B cell (primary cell): ENCODE results near the gene ADAMTS18. TPM values are rescaled to one million over a fixed set of nuclear protein-coding genes. Genes with fewer than 3 reads are reported as not detected.

ENCODE experiments used
- ATAC-seq: fragments of 200-7000 bp; cut with Tn5 transposase; one replicate; pipeline ENCODE4 v1.10.0; 2021; ENCODE audit warnings: low read depth, mild to moderate bottlenecking, moderate number of reproducible peaks, moderate library complexity
- CTCF ChIA-PET: fragments of 350-600 bp; sonication (Branson Sonifier 250); formaldehyde crosslinking; loops from one replicate; lab custom pipeline; 2021; ENCODE audit warnings: antibody characterized with exemption, inconsistent platforms; lab: Charles Lee
- POLR2A ChIA-PET: fragments of 350-600 bp; sonication (Branson Sonifier 250); formaldehyde crosslinking; loops from one replicate; lab custom pipeline; 2021; ENCODE audit warnings: antibody characterized with exemption; lab: Charles Lee
- DNase-seq: peaks from one replicate; pipeline ENCODE4 v3.0.0; 2013
- H2AFZ ChIP-seq: 2 replicates; pipeline ENCODE4 v1.6.1; 2012; ENCODE audit warnings: mild to moderate bottlenecking, low read depth, low read length; ENCODE audit not compliant: insufficient read depth, poor library complexity, severe bottlenecking
- H3K27ac ChIP-seq, 2 donors: 1 replicate in 1 of 2; 2 replicates in 1 of 2; pipeline ENCODE4 v1.5.1; 2012 to 2013; ENCODE audit warnings: low read length in 2 of 2, mild to moderate bottlenecking in 2 of 2, moderate library complexity in 1 of 2
- H3K27me3 ChIP-seq, 4 experiments: fragments of 200-600 bp in 1 of 4; sonication (generic) in 1 of 4; replicated peaks in 1 of 4; 1 replicate in 2 of 4; 2 replicates in 2 of 4; pipeline versions ENCODE4 v1.6.1 to v1.7.0; 2013 to 2016; ENCODE audit warnings: low read length in 3 of 4, mild to moderate bottlenecking in 2 of 4, mixed read lengths in 1 of 4, moderate library complexity in 1 of 4; ENCODE audit not compliant: insufficient read depth in 4 of 4, control insufficient read depth in 3 of 4; ENCODE audit errors: control extremely low read depth in 1 of 4
- H3K36me3 ChIP-seq, 2 experiments: replicated peaks in 1 of 2; 1 replicate in 1 of 2; 2 replicates in 1 of 2; pipeline versions ENCODE4 v1.6.1 to v1.7.1; 2013; ENCODE audit warnings: low read length in 1 of 2; ENCODE audit not compliant: insufficient read depth in 2 of 2, control insufficient read depth in 1 of 2; ENCODE audit errors: control extremely low read depth in 1 of 2, extremely low read depth in 1 of 2
- H3K4me1 ChIP-seq, 2 donors: fragments of 200-600 bp in 1 of 2; sonication (generic) in 1 of 2; 1 replicate in 1 of 2; 2 replicates in 1 of 2; pipeline versions ENCODE4 v1.5.1 to v1.6.1; 2013 to 2017; ENCODE audit warnings: low read length in 2 of 2; ENCODE audit not compliant: control insufficient read depth in 2 of 2, insufficient read depth in 2 of 2
- H3K4me2 ChIP-seq: replicated peaks from 2 replicates; pipeline ENCODE3; 2012; ENCODE audit warnings: mild to moderate bottlenecking, low read depth, low read length; ENCODE audit not compliant: poor library complexity, severe bottlenecking
- H3K4me3 ChIP-seq, 5 experiments: fragments of 200-600 bp in 1 of 5; sonication (generic) in 1 of 5; 1 replicate in 3 of 5; 2 replicates in 2 of 5; pipeline versions ENCODE4 v1.5.1 to v1.7.0; 2011 to 2016; ENCODE audit warnings: low read length in 4 of 5, mild to moderate bottlenecking in 4 of 5, low read depth in 2 of 5, control low read depth in 1 of 5, moderate library complexity in 1 of 5; ENCODE audit not compliant: insufficient read depth in 1 of 5; ENCODE audit errors: control extremely low read depth in 1 of 5, extremely low read depth in 1 of 5
- H3K79me2 ChIP-seq: fragments of 200-600 bp; sonication (generic); one replicate; pipeline ENCODE4 v1.6.0; 2016; ENCODE audit warnings: low read length; ENCODE audit not compliant: control insufficient read depth, insufficient read depth
- H3K9ac ChIP-seq: fragments of 200-600 bp; sonication (generic); 2 replicates; pipeline ENCODE4 v1.6.1; 2017; ENCODE audit warnings: mild to moderate bottlenecking, low read length, moderate library complexity
- H3K9me3 ChIP-seq, 3 donors: one replicate each; pipeline versions ENCODE4 v1.6.1 to v1.7.1; 2013; ENCODE audit warnings: low read length in 2 of 3; ENCODE audit not compliant: control insufficient read depth in 2 of 3, insufficient read depth in 1 of 3; ENCODE audit errors: control extremely low read depth in 1 of 3
- H4K20me1 ChIP-seq: 2 replicates; pipeline ENCODE4 v1.6.0; 2012; ENCODE audit warnings: mild to moderate bottlenecking, low read length; ENCODE audit not compliant: insufficient read depth, control insufficient read depth, poor library complexity, severe bottlenecking
- H3K27ac Mint-ChIP-seq: one replicate; pipeline ENCODE4 v1.8.0; 2021; ENCODE audit warnings: mixed read lengths
- H3K27me3 Mint-ChIP-seq: one replicate; pipeline ENCODE4 v1.8.0; 2021; ENCODE audit warnings: mixed read lengths
- H3K4me1 Mint-ChIP-seq: one replicate; pipeline ENCODE4 v1.8.0; 2021; ENCODE audit warnings: mixed read lengths
- H3K4me3 Mint-ChIP-seq: one replicate; pipeline ENCODE4 v1.8.0; 2021; ENCODE audit warnings: mixed read lengths
- H3K9me3 Mint-ChIP-seq: one replicate; pipeline ENCODE4 v1.8.0; 2022; ENCODE audit warnings: mixed read lengths; ENCODE audit not compliant: insufficient read depth
- EZH2 ChIP-seq: IDR thresholded peaks from 2 replicates; pipeline ENCODE4 v1.6.1; 2012; ENCODE audit warnings: borderline replicate concordance, low read depth, mild to moderate bottlenecking, moderate library complexity, low read length; ENCODE audit not compliant: insufficient read depth, poor library complexity, severe bottlenecking
- WGBS: methylation state at CpG from one replicate; pipeline ENCODE4 v1.1.5; 2013; ENCODE audit warnings: missing lambda C conversion rate; ENCODE audit not compliant: insufficient coverage; 5-methylcytosine and 5-hydroxymethylcytosine counted together
- intact Hi-C: fragments of 100-400 bp; cut with micrococcal nuclease; formaldehyde crosslinking; loops from one replicate; pipeline ENCODE4 v1.10.0; 2022
- polyA plus RNA-seq: library from polyadenylated mRNA; depleted of rRNA; stranded (reverse); fragments of >200 nt; gene quantifications from 2 replicates; pipeline ENCODE4 v1.2.3, GENCODE V29; 2012
- total RNA-seq, 2 donors: library from RNA; stranded (reverse); fragments of 120-200 nt in 1 of 2; gene quantifications; 1 replicate in 1 of 2; 2 replicates in 1 of 2; pipeline versions ENCODE4 v1.2.3 to v1.2.4, GENCODE V29; 2013 to 2022
- TF ChIP-seq, protein P1 (sequence below): fragments of 200-600 bp; IDR thresholded peaks from one replicate; pipeline ENCODE4 v1.8.0; 2022; ENCODE audit warnings: antibody characterized with exemption, mild to moderate bottlenecking

The ADAMTS18 gene
- total and polyA plus RNA-seq, 2 donors (not counting 1 experiment from before 2014, with no cell fraction given) = not detected

GRCh38 chr16:77353587-77354263 is 81.1 kb downstream of the ADAMTS18 start:
- ATAC-seq = no peak

DNA sequence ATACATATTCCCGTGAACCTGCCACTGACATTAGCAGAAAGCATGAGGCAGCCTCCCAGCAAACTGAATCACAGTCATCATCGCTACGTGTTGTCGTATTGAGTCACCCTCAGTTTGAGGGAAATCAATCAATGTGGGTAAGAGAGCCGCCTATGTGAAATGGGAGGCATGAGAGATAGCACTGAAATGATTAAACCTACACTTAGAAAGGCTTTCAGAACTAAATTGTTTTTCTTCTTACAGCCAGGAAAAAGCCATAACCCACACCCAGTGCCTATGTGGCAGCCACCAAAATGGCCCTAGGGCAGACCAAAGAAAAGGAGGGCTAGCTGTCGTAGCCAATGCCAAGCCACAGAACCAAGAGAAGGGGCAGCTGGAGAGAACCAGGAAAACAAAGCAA is 90.5 kb downstream of the ADAMTS18 start:
- H3K27ac ChIP-seq = no peak overlapping the region
- Mint-ChIP-seq H3K27ac (no peak overlapping the region), H3K27me3 (peaks cover 16% of the 10 kb centered on the region), H3K9me3 (no peaks in the 10 kb centered on the region), H3K4me3 (no peak overlapping the region), H3K4me1 (no peaks in the 10 kb centered on the region)
- POLR2A ChIA-PET = no interaction called here
- H3K4me2 ChIP-seq = no peak overlapping the region
- H3K36me3 ChIP-seq = no peaks in the 10 kb centered on the region
- no peak overlapping the region for H3K4me3 ChIP-seq
- intact Hi-C loops = no loop called here
- CTCF ChIA-PET = no interaction called here
- 100% methylated on average over 2 of the region's 6 CpGs for WGBS
- no peaks in the 10 kb centered on the region for H3K4me1 ChIP-seq
- H2AFZ ChIP-seq = no peak overlapping the region
- H3K79me2 ChIP-seq = no peaks in the 10 kb centered on the region
- no peaks in the 10 kb centered on the region for H4K20me1 ChIP-seq
- H3K9ac ChIP-seq = no peak overlapping the region
- no peaks in the 10 kb centered on the region for H3K27me3 ChIP-seq
- H3K9me3 ChIP-seq = peaks cover 0 to 4% (median 0%) of the 10 kb centered on the region in 3 donors
- TF ChIP-seq, protein P1, sequence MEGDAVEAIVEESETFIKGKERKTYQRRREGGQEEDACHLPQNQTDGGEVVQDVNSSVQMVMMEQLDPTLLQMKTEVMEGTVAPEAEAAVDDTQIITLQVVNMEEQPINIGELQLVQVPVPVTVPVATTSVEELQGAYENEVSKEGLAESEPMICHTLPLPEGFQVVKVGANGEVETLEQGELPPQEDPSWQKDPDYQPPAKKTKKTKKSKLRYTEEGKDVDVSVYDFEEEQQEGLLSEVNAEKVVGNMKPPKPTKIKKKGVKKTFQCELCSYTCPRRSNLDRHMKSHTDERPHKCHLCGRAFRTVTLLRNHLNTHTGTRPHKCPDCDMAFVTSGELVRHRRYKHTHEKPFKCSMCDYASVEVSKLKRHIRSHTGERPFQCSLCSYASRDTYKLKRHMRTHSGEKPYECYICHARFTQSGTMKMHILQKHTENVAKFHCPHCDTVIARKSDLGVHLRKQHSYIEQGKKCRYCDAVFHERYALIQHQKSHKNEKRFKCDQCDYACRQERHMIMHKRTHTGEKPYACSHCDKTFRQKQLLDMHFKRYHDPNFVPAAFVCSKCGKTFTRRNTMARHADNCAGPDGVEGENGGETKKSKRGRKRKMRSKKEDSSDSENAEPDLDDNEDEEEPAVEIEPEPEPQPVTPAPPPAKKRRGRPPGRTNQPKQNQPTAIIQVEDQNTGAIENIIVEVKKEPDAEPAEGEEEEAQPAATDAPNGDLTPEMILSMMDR = no peak
- TF ChIP-seq EZH2 = no peak
- DNase-seq = no peak
- no peak for ATAC-seq

More at GRCh38 chr16:77353587-77354263, 81.1 kb downstream of the ADAMTS18 start:
- intact Hi-C loops = no loop called here
- Mint-ChIP-seq H3K27ac (no peak overlapping the region), H3K4me1 (no peaks in the 10 kb centered on the region), H3K27me3 (no peaks in the 10 kb centered on the region), H3K4me3 (no peak overlapping the region), H3K9me3 (no peaks in the 10 kb centered on the region)
- Histone ChIP-seq H3K36me3 (no peaks in the 10 kb centered on the region), H3K27me3 (peaks cover 0 to 3% (median 0%) of the 10 kb centered on the region in 4 experiments), H3K9me3 (no peaks in the 10 kb centered on the region), H3K4me1 (no peaks in the 10 kb centered on the region), H3K9ac (no peak overlapping the region), H4K20me1 (no peaks in the 10 kb centered on the region), H2AFZ (no peak overlapping the region), H3K27ac (no peak overlapping the region), H3K4me3 (no peak overlapping the region), H3K4me2 (no peak overlapping the region), H3K79me2 (no peaks in the 10 kb centered on the region)
- WGBS = 77% methylated on average over 3 of the region's 4 CpGs
- ChIA-PET POLR2A (no interaction called here), CTCF (no interaction called here)
- no peak for TF ChIP-seq EZH2
- TF ChIP-seq, protein P1 = no peak
- DNase-seq = no peak
